Stimulated activated CD4-positive, alpha-beta T cell treated with anti-CD3 and anti-CD28 coated beads, TNF-alpha, amount 100 ng/mL, for 1 hour (primary cell): ENCODE results near the gene MRPS15.

ENCODE experiments used
- DNase-seq, 3 donors: peaks; one replicate each; pipeline ENCODE4 v3.0.0-alpha.2; 2020; ENCODE audit warnings: low read depth in 3 of 3, low spot score in 1 of 3

The MRPS15 gene

GRCh38 chr1:36463463-36463802 is 751 bp downstream of the MRPS15 start:
- DNase-seq = no peak

- DNase-seq = no peak
Observed at GRCh38 chr1:36458910-36459309, 5.3 kb downstream of the MRPS15 start.

- DNase-seq = no peak
Observed at GRCh38 chr1:36457691-36458090, 6.5 kb downstream of the MRPS15 start.

- no peak for DNase-seq
Observed at GRCh38 chr1:36456391-36456928, 7.7 kb downstream of the MRPS15 start.

GRCh38 chr1:36455386-36455785 is 8.8 kb downstream of the MRPS15 start:
- DNase-seq = no peak

GRCh38 chr1:36453600-36454388 is 10.4 kb downstream of the MRPS15 start:
- DNase-seq = no peak

- no peak for DNase-seq
Observed at GRCh38 chr1:36453051-36453450, 11.1 kb downstream of the MRPS15 start.

- DNase-seq = no peak
Observed at GRCh38 chr1:36450919-36451305, 13.3 kb downstream of the MRPS15 start.

GRCh38 chr1:36450270-36450918 is 13.8 kb downstream of the MRPS15 start, which contains the start of gene OSCP1:
Gene OSCP1 (minus strand): TSS chr1:36450451. CDS start chr1:36450369, 82 bp downstream.
- DNase-seq = peak; percentile 58 to 75 (median 69)

- no peak for DNase-seq
Observed at GRCh38 chr1:36448530-36449056, 15.6 kb downstream of the MRPS15 start.

GRCh38 chr1:36447450-36447849 is 16.7 kb downstream of the MRPS15 start:
- no peak for DNase-seq

GRCh38 chr1:36446746-36447145 is 17.4 kb downstream of the MRPS15 start:
- no peak for DNase-seq

GRCh38 chr1:36446271-36446670 is 17.9 kb downstream of the MRPS15 start:
- DNase-seq = no peak

GRCh38 chr1:36443297-36443696 is 20.9 kb downstream of the MRPS15 start:
- no peak for DNase-seq

GRCh38 chr1:36442337-36442736 is 21.8 kb downstream of the MRPS15 start:
- no peak for DNase-seq

- DNase-seq = no peak
Observed at GRCh38 chr1:36440646-36441045, 23.5 kb downstream of the MRPS15 start.

GRCh38 chr1:36440044-36440443 is 24.1 kb downstream of the MRPS15 start:
- no peak for DNase-seq

- DNase-seq = no peak
Observed at GRCh38 chr1:36438715-36439114, 25.5 kb downstream of the MRPS15 start.

- no peak for DNase-seq
Observed at GRCh38 chr1:36436821-36437220, 27.4 kb downstream of the MRPS15 start.

GRCh38 chr1:36433102-36433501 is 31.1 kb downstream of the MRPS15 start:
- no peak for DNase-seq

GRCh38 chr1:36432616-36433015 is 31.6 kb downstream of the MRPS15 start:
- no peak for DNase-seq

- no peak for DNase-seq
Observed at GRCh38 chr1:36425791-36426190, 38.4 kb downstream of the MRPS15 start.
